Measurements from ENCODE around the gene GANC.

GRCh38 chr15:42274702-42274989, 1.6 kb downstream of the GANC start:
- TF ChIP-seq, protein P1, sequence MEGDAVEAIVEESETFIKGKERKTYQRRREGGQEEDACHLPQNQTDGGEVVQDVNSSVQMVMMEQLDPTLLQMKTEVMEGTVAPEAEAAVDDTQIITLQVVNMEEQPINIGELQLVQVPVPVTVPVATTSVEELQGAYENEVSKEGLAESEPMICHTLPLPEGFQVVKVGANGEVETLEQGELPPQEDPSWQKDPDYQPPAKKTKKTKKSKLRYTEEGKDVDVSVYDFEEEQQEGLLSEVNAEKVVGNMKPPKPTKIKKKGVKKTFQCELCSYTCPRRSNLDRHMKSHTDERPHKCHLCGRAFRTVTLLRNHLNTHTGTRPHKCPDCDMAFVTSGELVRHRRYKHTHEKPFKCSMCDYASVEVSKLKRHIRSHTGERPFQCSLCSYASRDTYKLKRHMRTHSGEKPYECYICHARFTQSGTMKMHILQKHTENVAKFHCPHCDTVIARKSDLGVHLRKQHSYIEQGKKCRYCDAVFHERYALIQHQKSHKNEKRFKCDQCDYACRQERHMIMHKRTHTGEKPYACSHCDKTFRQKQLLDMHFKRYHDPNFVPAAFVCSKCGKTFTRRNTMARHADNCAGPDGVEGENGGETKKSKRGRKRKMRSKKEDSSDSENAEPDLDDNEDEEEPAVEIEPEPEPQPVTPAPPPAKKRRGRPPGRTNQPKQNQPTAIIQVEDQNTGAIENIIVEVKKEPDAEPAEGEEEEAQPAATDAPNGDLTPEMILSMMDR (IDR thresholded peaks at IDR 0.05) = no peak
- no peak for TF ChIP-seq POLR2A (IDR thresholded peaks at IDR 0.05)
